ENCODE data around the gene TRAF1.

The TRAF1 gene

GRCh38 chr9:120882935-120883607 lies 43.5 kb downstream of the TRAF1 start:
- ChIA-PET POLR2A (interaction anchor here (1.6 kb wide), 1 partner anchor 10 kb away, joined by 8 read pairs; no protein-coding TSS in a partner anchor), CTCF (interaction anchor here (0.7 to 2.2 kb wide), 4 partner anchors 10 to 41 kb away, joined by 3 to 7 read pairs (median 5); no protein-coding TSS in a partner anchor)
- Histone ChIP-seq H3K9me3 (ENCODE audit: control extremely low read depth in 1 of 5, control insufficient read depth in 4 of 5, insufficient read depth in 2 of 5, low read depth in 1 of 5, low read length in 4 of 5) (no peaks in the 10 kb centered on the region), H3K27ac (ENCODE audit: insufficient read depth in 1 of 2, low read depth in 1 of 2, low read length in 2 of 2, poor library complexity in 1 of 2, severe bottlenecking in 2 of 2) (no peak overlapping the region), H3K4me1 (ENCODE audit: control extremely low read depth in 1 of 4, control insufficient read depth in 4 of 4, insufficient read depth in 4 of 4, low read length in 3 of 4) (peaks cover 1 to 33% (median 24%) of the 10 kb centered on the region in 4 experiments), H3K36me3 (ENCODE audit: control insufficient read depth in 4 of 4, insufficient read depth in 4 of 4, low read length in 3 of 4) (no peaks in the 10 kb centered on the region), H3K4me3 (ENCODE audit: control insufficient read depth in 1 of 7, extremely low read depth in 1 of 7, insufficient read depth in 4 of 7, low read depth in 2 of 7, low read length in 6 of 7) (no peak overlapping the region), H3K27me3 (replicated peaks in 2 of 5; ENCODE audit: control insufficient read depth in 4 of 5, insufficient read depth in 5 of 5, low read length in 4 of 5) (no peaks in the 10 kb centered on the region)
- 93% methylated on average over 9 of the region's 10 CpGs for WGBS (ENCODE audit: insufficient coverage)
- DNase-seq, result no peak

- DNase-seq, result no peak
- no peak overlapping the region for H3K4me3 ChIP-seq (ENCODE audit: control insufficient read depth in 1 of 7, extremely low read depth in 1 of 7, insufficient read depth in 4 of 7, low read depth in 2 of 7, low read length in 6 of 7)
- no peaks in the 10 kb centered on the region for H3K9me3 ChIP-seq (ENCODE audit: control extremely low read depth in 1 of 5, control insufficient read depth in 4 of 5, insufficient read depth in 2 of 5, low read depth in 1 of 5, low read length in 4 of 5)
- peaks cover 8 to 45% (median 32%) of the 10 kb centered on the region in 4 experiments for H3K4me1 ChIP-seq (ENCODE audit: control extremely low read depth in 1 of 4, control insufficient read depth in 4 of 4, insufficient read depth in 4 of 4, low read length in 3 of 4)
- H3K36me3 ChIP-seq (ENCODE audit: control insufficient read depth in 4 of 4, insufficient read depth in 4 of 4, low read length in 3 of 4), result peaks cover 0 to 11% (median 3%) of the 10 kb centered on the region in 4 experiments
- no peaks in the 10 kb centered on the region for H3K27me3 ChIP-seq (replicated peaks in 2 of 5; ENCODE audit: control insufficient read depth in 4 of 5, insufficient read depth in 5 of 5, low read length in 4 of 5)
- ChIA-PET CTCF (interaction anchor here (1.0 to 1.5 kb wide), 3 partner anchors 9 to 52 kb away, joined by 3 to 12 read pairs (median 4); no protein-coding TSS in a partner anchor), POLR2A (no interaction called here)
- peak overlapping the region in 1 of 2 experiments; percentile 25 for H3K27ac ChIP-seq (ENCODE audit: insufficient read depth in 1 of 2, low read depth in 1 of 2, low read length in 2 of 2, poor library complexity in 1 of 2, severe bottlenecking in 2 of 2)
- 100% methylated on average over 1 of the region's 6 CpGs for WGBS (ENCODE audit: insufficient coverage)
Observed at GRCh38 chr9:120879446-120879845, 47.1 kb downstream of the TRAF1 start.

- 79% methylated on average over 7 of the region's 8 CpGs for WGBS (ENCODE audit: insufficient coverage)
- Histone ChIP-seq H3K9me3 (ENCODE audit: control extremely low read depth in 1 of 5, control insufficient read depth in 4 of 5, insufficient read depth in 2 of 5, low read depth in 1 of 5, low read length in 4 of 5) (no peaks in the 10 kb centered on the region), H3K4me1 (ENCODE audit: control extremely low read depth in 1 of 4, control insufficient read depth in 4 of 4, insufficient read depth in 4 of 4, low read length in 3 of 4) (peaks cover 8 to 45% (median 32%) of the 10 kb centered on the region in 4 experiments), H3K27me3 (replicated peaks in 2 of 5; ENCODE audit: control insufficient read depth in 4 of 5, insufficient read depth in 5 of 5, low read length in 4 of 5) (no peaks in the 10 kb centered on the region), H3K27ac (ENCODE audit: insufficient read depth in 1 of 2, low read depth in 1 of 2, low read length in 2 of 2, poor library complexity in 1 of 2, severe bottlenecking in 2 of 2) (peak overlapping the region in 1 of 2 experiments; percentile 91), H3K4me3 (ENCODE audit: control insufficient read depth in 1 of 7, extremely low read depth in 1 of 7, insufficient read depth in 4 of 7, low read depth in 2 of 7, low read length in 6 of 7) (peak overlapping the region in 6 of 7 experiments; percentile 71 to 86 (median 76)), H3K36me3 (ENCODE audit: control insufficient read depth in 4 of 4, insufficient read depth in 4 of 4, low read length in 3 of 4) (peaks cover 0 to 21% (median 12%) of the 10 kb centered on the region in 4 experiments)
- ChIA-PET POLR2A (interaction anchor here (1.7 kb wide), 1 partner anchor 12 kb away, joined by 5 read pairs; no protein-coding TSS in a partner anchor), CTCF (interaction anchor here (1.0 to 3.7 kb wide), 7 partner anchors 10 to 60 kb away, joined by 3 to 13 read pairs (median 4); no protein-coding TSS in a partner anchor)
- DNase-seq, result no peak
Observed at GRCh38 chr9:120878188-120879130, 48.1 kb downstream of the TRAF1 start.

GRCh38 chr9:120877276-120878034 lies 49.1 kb downstream of the TRAF1 start:
- no peaks in the 10 kb centered on the region for H3K27me3 ChIP-seq (replicated peaks in 2 of 5; ENCODE audit: control insufficient read depth in 4 of 5, insufficient read depth in 5 of 5, low read length in 4 of 5)
- peak overlapping the region; percentile 42 to 86 (median 74) for H3K4me3 ChIP-seq (ENCODE audit: control insufficient read depth in 1 of 7, extremely low read depth in 1 of 7, insufficient read depth in 4 of 7, low read depth in 2 of 7, low read length in 6 of 7)
- POLR2A ChIA-PET, result interaction anchor here (0.6 to 1.9 kb wide), 4 partner anchors 13 to 58 kb away, joined by 3 to 6 read pairs (median 4); no protein-coding TSS in a partner anchor
- H3K9me3 ChIP-seq (ENCODE audit: control extremely low read depth in 1 of 5, control insufficient read depth in 4 of 5, insufficient read depth in 2 of 5, low read depth in 1 of 5, low read length in 4 of 5), result no peaks in the 10 kb centered on the region
- CTCF ChIA-PET, result interaction anchor here (1.0 to 3.7 kb wide), 7 partner anchors 8 to 61 kb away, joined by 3 to 13 read pairs (median 3); no protein-coding TSS in a partner anchor
- peaks cover 0 to 31% (median 21%) of the 10 kb centered on the region in 4 experiments for H3K36me3 ChIP-seq (ENCODE audit: control insufficient read depth in 4 of 4, insufficient read depth in 4 of 4, low read length in 3 of 4)
- peak; percentile 67 to 84 (median 75) for DNase-seq
- 0% methylated on average over 42 of the region's 63 CpGs for WGBS (ENCODE audit: insufficient coverage)
- peaks cover 8 to 41% (median 30%) of the 10 kb centered on the region in 4 experiments for H3K4me1 ChIP-seq (ENCODE audit: control extremely low read depth in 1 of 4, control insufficient read depth in 4 of 4, insufficient read depth in 4 of 4, low read length in 3 of 4)
- peak overlapping the region; percentile 62 to 91 for H3K27ac ChIP-seq (ENCODE audit: insufficient read depth in 1 of 2, low read depth in 1 of 2, low read length in 2 of 2, poor library complexity in 1 of 2, severe bottlenecking in 2 of 2)

- Histone ChIP-seq H3K9me3 (ENCODE audit: control extremely low read depth in 1 of 5, control insufficient read depth in 4 of 5, insufficient read depth in 2 of 5, low read depth in 1 of 5, low read length in 4 of 5) (no peaks in the 10 kb centered on the region), H3K4me1 (ENCODE audit: control extremely low read depth in 1 of 4, control insufficient read depth in 4 of 4, insufficient read depth in 4 of 4, low read length in 3 of 4) (peaks cover 8 to 41% (median 30%) of the 10 kb centered on the region in 4 experiments), H3K4me3 (ENCODE audit: control insufficient read depth in 1 of 7, extremely low read depth in 1 of 7, insufficient read depth in 4 of 7, low read depth in 2 of 7, low read length in 6 of 7) (peak within 1 kb of the TSS; percentile 53 to 86 (median 75)), H3K27me3 (replicated peaks in 2 of 5; ENCODE audit: control insufficient read depth in 4 of 5, insufficient read depth in 5 of 5, low read length in 4 of 5) (no peaks in the 10 kb centered on the region), H3K27ac (ENCODE audit: insufficient read depth in 1 of 2, low read depth in 1 of 2, low read length in 2 of 2, poor library complexity in 1 of 2, severe bottlenecking in 2 of 2) (peak within 1 kb of the TSS; percentile 62 to 93), H3K36me3 (ENCODE audit: control insufficient read depth in 4 of 4, insufficient read depth in 4 of 4, low read length in 3 of 4) (peaks cover 0 to 37% (median 26%) of the 10 kb centered on the region in 4 experiments)
- POLR2A ChIA-PET, result interaction anchor here (0.9 to 1.9 kb wide), 3 partner anchors 14 to 31 kb away, joined by 3 to 6 read pairs (median 5); no protein-coding TSS in a partner anchor
- no peak for DNase-seq
- WGBS (ENCODE audit: insufficient coverage), result under 1% methylated on average over 17 of the region's 45 CpGs
- CTCF ChIA-PET, result interaction anchor here (1.0 to 3.7 kb wide), 6 partner anchors 8 to 27 kb away, joined by 3 to 13 read pairs (median 4); no protein-coding TSS in a partner anchor
Observed at GRCh38 chr9:120876842-120877240, 49.8 kb downstream of the TRAF1 start, which contains the start of gene PHF19. Gene PHF19 (minus strand): TSS chr9:120877188. CDS start chr9:120874741, 2,447 bp downstream.
